Measurements from ENCODE around the gene PSMC3IP.
A peak's percentile ranks its signal among the peaks of the same experiment; 100 is the strongest.

PSMC3IP gene

GRCh38 chr17:42563143-42563509, 14.4 kb downstream of the PSMC3IP start (continued):
- no peak for TF ChIP-seq ZNF747 (tag by site-specific recombination; IDR thresholded peaks at IDR 0.05)
- no peak for TF ChIP-seq ZNF121 (tag by site-specific recombination; IDR thresholded peaks at IDR 0.05)
- TF ChIP-seq ZNF549 (tag by site-specific recombination; IDR thresholded peaks at IDR 0.05) = no peak
- no peak for TF ChIP-seq HOXC10 (CRISPR knock-in tag; IDR thresholded peaks at IDR 0.05)
- TF ChIP-seq ZBTB26 (tag by site-specific recombination; optimal IDR thresholded peaks at IDR 0.05) = no peak
- TF ChIP-seq ZNF157 (tag by site-specific recombination; IDR thresholded peaks at IDR 0.05) = no peak
- no peak for TF ChIP-seq ZBTB48 (tag by site-specific recombination; IDR thresholded peaks at IDR 0.05)
- no peak for TF ChIP-seq MYNN (tag by site-specific recombination; IDR thresholded peaks at IDR 0.05; ENCODE audit: borderline replicate concordance)
- no peak for TF ChIP-seq ATF2 (tag by site-specific recombination; IDR thresholded peaks at IDR 0.05; ENCODE audit: low read depth)
- TF ChIP-seq ZNF302 (tag by site-specific recombination; IDR thresholded peaks at IDR 0.05; ENCODE audit: low read depth) = no peak
- TF ChIP-seq PRDM4 (tag by site-specific recombination; IDR thresholded peaks at IDR 0.05) = no peak
- TF ChIP-seq PRDM6 (tag by site-specific recombination; IDR thresholded peaks at IDR 0.05) = no peak
- TF ChIP-seq ZNF391 (tag by site-specific recombination; IDR thresholded peaks at IDR 0.05; ENCODE audit: borderline replicate concordance, low read depth) = no peak
- TF ChIP-seq, protein P1, sequence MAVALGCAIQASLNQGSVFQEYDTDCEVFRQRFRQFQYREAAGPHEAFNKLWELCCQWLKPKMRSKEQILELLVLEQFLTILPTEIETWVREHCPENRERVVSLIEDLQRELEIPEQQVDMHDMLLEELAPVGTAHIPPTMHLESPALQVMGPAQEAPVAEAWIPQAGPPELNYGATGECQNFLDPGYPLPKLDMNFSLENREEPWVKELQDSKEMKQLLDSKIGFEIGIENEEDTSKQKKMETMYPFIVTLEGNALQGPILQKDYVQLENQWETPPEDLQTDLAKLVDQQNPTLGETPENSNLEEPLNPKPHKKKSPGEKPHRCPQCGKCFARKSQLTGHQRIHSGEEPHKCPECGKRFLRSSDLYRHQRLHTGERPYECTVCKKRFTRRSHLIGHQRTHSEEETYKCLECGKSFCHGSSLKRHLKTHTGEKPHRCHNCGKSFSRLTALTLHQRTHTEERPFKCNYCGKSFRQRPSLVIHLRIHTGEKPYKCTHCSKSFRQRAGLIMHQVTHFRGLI (tag by site-specific recombination; IDR thresholded peaks at IDR 0.05) = no peak
- peak; percentile 83 for TF ChIP-seq EGR2 (tag by site-specific recombination; IDR thresholded peaks at IDR 0.05; ENCODE audit: low read depth)
- TF ChIP-seq YY1 (tag by site-specific recombination; IDR thresholded peaks at IDR 0.05) = no peak
- no peak for TF ChIP-seq ZNF26 (tag by site-specific recombination; IDR thresholded peaks at IDR 0.05)
- TF ChIP-seq ZNF280C (tag by site-specific recombination; IDR thresholded peaks at IDR 0.05) = no peak
- TF ChIP-seq, protein P2, sequence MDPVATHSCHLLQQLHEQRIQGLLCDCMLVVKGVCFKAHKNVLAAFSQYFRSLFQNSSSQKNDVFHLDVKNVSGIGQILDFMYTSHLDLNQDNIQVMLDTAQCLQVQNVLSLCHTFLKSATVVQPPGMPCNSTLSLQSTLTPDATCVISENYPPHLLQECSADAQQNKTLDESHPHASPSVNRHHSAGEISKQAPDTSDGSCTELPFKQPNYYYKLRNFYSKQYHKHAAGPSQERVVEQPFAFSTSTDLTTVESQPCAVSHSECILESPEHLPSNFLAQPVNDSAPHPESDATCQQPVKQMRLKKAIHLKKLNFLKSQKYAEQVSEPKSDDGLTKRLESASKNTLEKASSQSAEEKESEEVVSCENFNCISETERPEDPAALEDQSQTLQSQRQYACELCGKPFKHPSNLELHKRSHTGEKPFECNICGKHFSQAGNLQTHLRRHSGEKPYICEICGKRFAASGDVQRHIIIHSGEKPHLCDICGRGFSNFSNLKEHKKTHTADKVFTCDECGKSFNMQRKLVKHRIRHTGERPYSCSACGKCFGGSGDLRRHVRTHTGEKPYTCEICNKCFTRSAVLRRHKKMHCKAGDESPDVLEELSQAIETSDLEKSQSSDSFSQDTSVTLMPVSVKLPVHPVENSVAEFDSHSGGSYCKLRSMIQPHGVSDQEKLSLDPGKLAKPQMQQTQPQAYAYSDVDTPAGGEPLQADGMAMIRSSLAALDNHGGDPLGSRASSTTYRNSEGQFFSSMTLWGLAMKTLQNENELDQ (tag by site-specific recombination; IDR thresholded peaks at IDR 0.05; ENCODE audit: low read depth) = no peak
